ENCODE data around the gene SNX5.
"Not testable (repeated sequence)": the region's sequence is repeated elsewhere in the genome, so short reads cannot be mapped to it uniquely, and the experiment has no call there.

SNX5 gene

DNA sequence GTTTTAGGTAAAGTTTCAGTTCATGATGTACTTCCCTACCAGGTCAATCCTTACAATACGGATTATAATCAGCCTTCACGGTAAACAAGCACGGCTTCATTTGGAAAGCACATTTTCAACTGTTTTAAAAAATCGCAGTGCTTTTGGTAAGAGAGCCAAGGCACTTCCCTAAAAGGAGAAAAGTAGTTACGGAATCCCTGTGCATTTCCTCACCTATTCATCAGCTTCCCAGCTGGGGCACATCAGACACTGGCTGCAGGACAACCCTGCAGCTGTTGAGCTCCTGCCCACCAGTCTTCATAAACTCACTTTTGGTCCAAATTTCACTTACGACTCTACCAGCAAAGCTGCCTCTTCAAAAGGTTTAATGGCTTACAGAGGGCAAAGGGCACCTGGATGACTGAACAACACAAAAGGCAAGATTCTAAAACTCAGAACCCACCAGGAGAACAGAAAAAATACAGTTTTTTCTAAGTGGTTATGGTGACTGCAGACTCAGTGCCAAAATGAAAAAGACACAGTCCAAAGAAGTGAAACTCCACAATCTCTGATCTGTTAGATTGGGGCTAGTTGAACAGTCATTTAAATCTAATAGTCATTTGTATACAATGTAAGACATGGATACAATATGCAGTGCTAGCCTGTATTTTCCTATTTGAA is 7.5 kb downstream of the SNX5 start:
- DNase-seq (ENCODE audit: low read depth), result no peak
- TF ChIP-seq, protein P1, sequence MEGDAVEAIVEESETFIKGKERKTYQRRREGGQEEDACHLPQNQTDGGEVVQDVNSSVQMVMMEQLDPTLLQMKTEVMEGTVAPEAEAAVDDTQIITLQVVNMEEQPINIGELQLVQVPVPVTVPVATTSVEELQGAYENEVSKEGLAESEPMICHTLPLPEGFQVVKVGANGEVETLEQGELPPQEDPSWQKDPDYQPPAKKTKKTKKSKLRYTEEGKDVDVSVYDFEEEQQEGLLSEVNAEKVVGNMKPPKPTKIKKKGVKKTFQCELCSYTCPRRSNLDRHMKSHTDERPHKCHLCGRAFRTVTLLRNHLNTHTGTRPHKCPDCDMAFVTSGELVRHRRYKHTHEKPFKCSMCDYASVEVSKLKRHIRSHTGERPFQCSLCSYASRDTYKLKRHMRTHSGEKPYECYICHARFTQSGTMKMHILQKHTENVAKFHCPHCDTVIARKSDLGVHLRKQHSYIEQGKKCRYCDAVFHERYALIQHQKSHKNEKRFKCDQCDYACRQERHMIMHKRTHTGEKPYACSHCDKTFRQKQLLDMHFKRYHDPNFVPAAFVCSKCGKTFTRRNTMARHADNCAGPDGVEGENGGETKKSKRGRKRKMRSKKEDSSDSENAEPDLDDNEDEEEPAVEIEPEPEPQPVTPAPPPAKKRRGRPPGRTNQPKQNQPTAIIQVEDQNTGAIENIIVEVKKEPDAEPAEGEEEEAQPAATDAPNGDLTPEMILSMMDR (conservative IDR thresholded peaks at IDR 0.05; ENCODE audit: low read depth, low read length), result no peak
- H3K4me3 ChIP-seq (ENCODE audit: low read length), result no peak overlapping the region

DNA sequence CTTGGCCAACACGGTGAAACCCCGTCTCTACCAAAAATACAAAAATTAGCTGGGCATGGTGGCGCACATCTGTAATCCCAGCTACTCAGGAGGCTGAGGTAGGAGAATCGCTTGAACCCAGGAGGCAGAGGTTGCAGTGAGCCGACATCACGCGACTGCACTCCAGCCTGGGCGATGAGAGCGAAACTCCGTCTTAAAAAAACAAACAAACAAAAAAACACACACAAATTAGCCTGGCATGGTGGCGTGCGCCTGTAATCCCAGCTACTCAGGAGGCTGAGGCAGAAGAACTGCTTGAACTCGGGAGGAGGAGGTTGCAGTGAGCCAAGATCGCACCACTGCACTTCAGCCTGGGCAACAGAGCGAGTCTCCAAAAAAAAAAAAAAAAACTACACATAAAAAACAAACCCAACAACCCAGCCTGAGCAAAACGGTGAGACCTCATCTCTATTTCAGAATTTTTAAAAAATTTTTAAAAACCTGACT is 8.2 kb downstream of the SNX5 start:
- H3K4me3 ChIP-seq (ENCODE audit: low read length); DNase-seq (ENCODE audit: low read depth): not testable (repeated sequence)

GRCh38 chr20:17959257-17959627 is 9.4 kb downstream of the SNX5 start:
- DNase-seq (ENCODE audit: low read depth), result no peak
- TF ChIP-seq, protein P1 (conservative IDR thresholded peaks at IDR 0.05; ENCODE audit: low read depth, low read length), result no peak
- H3K4me3 ChIP-seq (ENCODE audit: low read length), result no peak overlapping the region

GRCh38 chr20:17958373-17959256 is 10.0 kb downstream of the SNX5 start:
- H3K4me3 ChIP-seq (ENCODE audit: low read length), result no peak overlapping the region
- DNase-seq (ENCODE audit: low read depth), result no peak
- TF ChIP-seq, protein P1 (conservative IDR thresholded peaks at IDR 0.05; ENCODE audit: low read depth, low read length), result no peak

DNA sequence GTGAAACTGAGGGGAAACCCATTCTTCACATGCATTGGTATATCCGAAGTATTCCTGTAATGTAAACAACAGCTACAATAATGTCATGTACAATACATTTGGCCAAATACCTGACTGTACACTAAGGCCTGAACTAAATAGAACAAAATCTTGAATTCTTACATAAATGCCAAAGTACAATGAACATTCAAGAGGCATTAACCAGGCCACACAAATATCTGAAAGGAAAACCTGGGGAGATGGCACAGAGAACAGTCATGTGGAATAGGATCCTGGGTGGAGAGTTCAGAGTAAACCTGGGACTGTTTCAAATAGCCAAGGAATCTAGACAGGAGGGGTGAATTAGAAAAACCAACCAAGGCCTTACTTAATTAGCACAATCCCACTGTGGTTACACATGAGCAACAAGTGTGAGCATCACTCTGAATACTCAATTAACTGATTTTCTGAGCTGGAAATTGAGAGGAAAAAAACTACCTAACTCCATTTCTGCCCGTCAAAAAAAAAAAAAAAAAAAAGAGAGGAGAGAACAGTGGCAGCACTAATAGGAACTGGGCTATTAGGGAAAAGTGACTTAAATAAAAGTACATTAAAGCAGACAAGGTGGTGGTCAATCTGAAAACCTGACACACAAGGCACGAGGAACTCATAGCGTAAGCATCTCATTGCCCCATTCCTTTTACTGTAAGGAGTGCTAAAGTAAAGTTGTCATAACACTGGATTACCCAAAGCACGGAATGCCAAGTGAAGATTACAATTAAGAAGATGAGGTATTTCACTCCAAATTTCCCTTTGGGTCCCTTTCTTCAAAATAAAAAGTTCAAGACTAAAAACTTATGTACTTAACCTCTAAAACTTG is 10.9 kb downstream of the SNX5 start:
- peak; percentile 56 for DNase-seq (ENCODE audit: low read depth)
- no peak overlapping the region for H3K4me3 ChIP-seq (ENCODE audit: low read length)
- TF ChIP-seq, protein P1 (conservative IDR thresholded peaks at IDR 0.05; ENCODE audit: low read depth, low read length), result no peak

DNA sequence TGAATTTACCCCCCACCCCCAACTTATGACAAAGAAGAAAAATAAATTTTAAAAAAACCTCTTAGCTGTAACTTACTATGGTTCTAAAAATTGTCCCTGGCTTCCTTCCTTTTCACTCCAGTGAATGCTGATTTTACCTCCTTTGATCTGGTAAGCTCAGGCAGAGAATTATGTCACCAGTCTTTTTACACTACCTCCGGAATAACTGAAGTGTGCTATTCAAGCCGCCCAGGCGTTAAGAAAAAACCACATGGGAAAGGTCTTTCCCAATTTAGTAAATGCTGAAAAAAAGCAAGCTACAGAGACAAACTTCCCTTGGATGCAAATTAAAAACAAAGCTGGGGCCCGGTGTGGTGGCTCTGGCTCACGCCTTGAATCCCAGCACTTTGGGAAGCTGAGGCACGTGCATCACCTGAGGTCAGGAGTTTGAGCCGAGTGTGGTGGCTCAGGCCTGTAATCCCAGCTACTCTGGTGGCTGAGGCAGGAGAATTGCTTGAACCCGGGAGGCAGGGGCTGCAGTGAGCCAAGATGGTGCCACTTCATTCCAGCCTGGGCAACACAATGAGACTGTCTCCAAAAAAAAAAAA is 12.4 kb downstream of the SNX5 start:
- TF ChIP-seq, protein P1 (conservative IDR thresholded peaks at IDR 0.05; ENCODE audit: low read depth, low read length), result no peak
- no peak overlapping the region for H3K4me3 ChIP-seq (ENCODE audit: low read length)
- no peak for DNase-seq (ENCODE audit: low read depth)

DNA sequence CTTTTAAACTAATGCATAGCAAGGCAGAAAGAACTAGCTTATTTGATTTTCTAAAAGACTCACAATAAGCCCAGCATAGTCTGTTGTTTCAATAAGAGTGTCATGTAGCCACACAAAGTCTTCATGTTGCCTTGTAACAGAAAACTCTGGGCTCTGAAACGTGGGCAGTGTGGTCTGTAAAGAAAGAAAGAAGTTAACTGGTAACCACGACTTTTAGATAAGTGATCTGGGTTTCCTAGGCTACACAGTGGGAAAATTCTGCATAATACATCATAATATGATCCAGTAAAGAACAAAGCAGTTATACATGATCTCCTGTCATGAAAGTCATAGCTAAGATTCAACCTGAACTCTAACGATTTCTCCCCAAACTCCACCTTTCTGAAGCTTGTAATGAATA is 13.3 kb downstream of the SNX5 start:
- TF ChIP-seq, protein P1 (conservative IDR thresholded peaks at IDR 0.05; ENCODE audit: low read depth, low read length), result no peak
- no peak overlapping the region for H3K4me3 ChIP-seq (ENCODE audit: low read length)
- no peak for DNase-seq (ENCODE audit: low read depth)
